SK-N-SH (cell line): ENCODE results near the gene ADCK1.

ENCODE experiments used
- CTCF ChIP-seq: fragments of 200-600 bp; sonication (generic); IDR thresholded peaks from 2 replicates; pipeline ENCODE4 v1.6.1; 2017; ENCODE audit warnings: antibody characterized with exemption, mild to moderate bottlenecking, moderate library complexity
- RCOR1 ChIP-seq: fragments of 150-350 bp; IDR thresholded peaks from 2 replicates; pipeline ENCODE4 v1.6.1; 2017; ENCODE audit warnings: antibody characterized with exemption, low read length
- REST ChIP-seq: IDR thresholded peaks from 2 replicates; pipeline ENCODE4 v1.6.1; 2012; ENCODE audit warnings: mild to moderate bottlenecking, low read depth, low read length, moderate library complexity
- SIN3A ChIP-seq: IDR thresholded peaks from 2 replicates; pipeline ENCODE4 v1.6.1; 2012; ENCODE audit warnings: low read depth, mild to moderate bottlenecking, low read length, moderate library complexity, borderline replicate concordance
- ZBTB33 ChIP-seq: IDR thresholded peaks from 2 replicates; pipeline ENCODE4 v1.4.0; 2012; ENCODE audit warnings: low read depth, borderline replicate concordance

- TF ChIP-seq CTCF (no peak), RCOR1 (no peak), REST (no peak), ZBTB33 (no peak), SIN3A (no peak)
Measured at GRCh38 chr14:77825895-77826519, 26.1 kb downstream of the ADCK1 start.
